Endodermal cell (in vitro differentiated cells): ENCODE measurements around the gene TNFSF13. TPM values are rescaled to one million over a fixed set of nuclear protein-coding genes. Genes with fewer than 3 reads are reported as not detected.

Experiments used
- DNase-seq: peaks from one replicate; pipeline ENCODE4 v3.0.0-alpha.2; 2017
- H3K27ac ChIP-seq: 2 replicates; pipeline ENCODE4 v1.5.1; 2013; ENCODE audit warnings: mild to moderate bottlenecking, low read depth, low read length, moderate library complexity
- H3K27me3 ChIP-seq: 2 replicates; pipeline ENCODE4 v1.6.1; 2013; ENCODE audit warnings: mild to moderate bottlenecking, low read length, moderate library complexity; ENCODE audit not compliant: insufficient read depth, control insufficient read depth, poor library complexity, severe bottlenecking
- H3K36me3 ChIP-seq: 2 replicates; pipeline ENCODE4 v1.7.0; 2013; ENCODE audit warnings: mild to moderate bottlenecking, low read length, moderate library complexity; ENCODE audit not compliant: control insufficient read depth, insufficient read depth
- H3K4me1 ChIP-seq: one replicate; pipeline ENCODE4 v1.7.0; 2013; ENCODE audit warnings: low read length; ENCODE audit not compliant: control insufficient read depth, insufficient read depth
- H3K4me3 ChIP-seq: 2 replicates; pipeline ENCODE4 v1.5.1; 2013; ENCODE audit warnings: mild to moderate bottlenecking, low read length, moderate library complexity
- H3K9ac ChIP-seq: 2 replicates; pipeline ENCODE4 v1.6.1; 2013; ENCODE audit warnings: mild to moderate bottlenecking, low read length, moderate library complexity; ENCODE audit not compliant: poor library complexity, severe bottlenecking; ENCODE audit errors: extremely low read depth
- H3K9me3 ChIP-seq: 2 replicates; pipeline ENCODE4 v1.6.1; 2013; ENCODE audit warnings: mild to moderate bottlenecking, low read length, moderate library complexity; ENCODE audit not compliant: control insufficient read depth
- H3K27ac Mint-ChIP-seq: 2 replicates; pipeline ENCODE4 v1.8.0; 2020; ENCODE audit warnings: mixed read lengths
- H3K27me3 Mint-ChIP-seq: 2 replicates; pipeline ENCODE4 v1.8.0; 2021; ENCODE audit warnings: mild to moderate bottlenecking, mixed read lengths; ENCODE audit not compliant: insufficient read depth
- H3K36me3 Mint-ChIP-seq: 2 replicates; pipeline ENCODE4 v1.8.0; 2020; ENCODE audit warnings: low read depth, mixed read lengths
- H3K4me1 Mint-ChIP-seq: 2 replicates; pipeline ENCODE4 v1.8.0; 2020; ENCODE audit warnings: mixed read lengths
- H3K4me3 Mint-ChIP-seq: 2 replicates; pipeline ENCODE4 v1.8.0; 2020; ENCODE audit warnings: mild to moderate bottlenecking, moderate library complexity, mixed read lengths
- H3K9me3 Mint-ChIP-seq: 2 replicates; pipeline ENCODE4 v1.8.0; 2020; ENCODE audit warnings: mild to moderate bottlenecking, mixed read lengths
- WGBS, 2 experiments: methylation state at CpG; one replicate each; pipeline versions ENCODE4 v1.1.5 to v1.1.7; 2013; ENCODE audit warnings: missing lambda C conversion rate in 2 of 2, mixed read lengths in 1 of 2; ENCODE audit not compliant: insufficient coverage in 1 of 2, insufficient read length in 1 of 2; 5-methylcytosine and 5-hydroxymethylcytosine counted together
- total RNA-seq, 2 donors: library from RNA; stranded (reverse); fragmentation: NEBNext Ultra II Directional in 1 of 2; extraction: Animal tissue kit (Norgen Biotek cat#: 25700) in 1 of 2; gene quantifications; 2 replicates in 1 of 2; 3 replicates in 1 of 2; pipeline ENCODE4 v1.2.1, GENCODE V29; 2021
- TF ChIP-seq, protein P1 (sequence below): fragments of 200-600 bp; sonication (generic); conservative IDR thresholded peaks from 2 replicates; pipeline ENCODE4 v1.5.0; 2021; ENCODE audit warnings: antibody characterized with exemption, mild to moderate bottlenecking

The TNFSF13 gene
- total RNA-seq, 2 donors from 2014 or later: 1.7 to 3.0 TPM

DNA sequence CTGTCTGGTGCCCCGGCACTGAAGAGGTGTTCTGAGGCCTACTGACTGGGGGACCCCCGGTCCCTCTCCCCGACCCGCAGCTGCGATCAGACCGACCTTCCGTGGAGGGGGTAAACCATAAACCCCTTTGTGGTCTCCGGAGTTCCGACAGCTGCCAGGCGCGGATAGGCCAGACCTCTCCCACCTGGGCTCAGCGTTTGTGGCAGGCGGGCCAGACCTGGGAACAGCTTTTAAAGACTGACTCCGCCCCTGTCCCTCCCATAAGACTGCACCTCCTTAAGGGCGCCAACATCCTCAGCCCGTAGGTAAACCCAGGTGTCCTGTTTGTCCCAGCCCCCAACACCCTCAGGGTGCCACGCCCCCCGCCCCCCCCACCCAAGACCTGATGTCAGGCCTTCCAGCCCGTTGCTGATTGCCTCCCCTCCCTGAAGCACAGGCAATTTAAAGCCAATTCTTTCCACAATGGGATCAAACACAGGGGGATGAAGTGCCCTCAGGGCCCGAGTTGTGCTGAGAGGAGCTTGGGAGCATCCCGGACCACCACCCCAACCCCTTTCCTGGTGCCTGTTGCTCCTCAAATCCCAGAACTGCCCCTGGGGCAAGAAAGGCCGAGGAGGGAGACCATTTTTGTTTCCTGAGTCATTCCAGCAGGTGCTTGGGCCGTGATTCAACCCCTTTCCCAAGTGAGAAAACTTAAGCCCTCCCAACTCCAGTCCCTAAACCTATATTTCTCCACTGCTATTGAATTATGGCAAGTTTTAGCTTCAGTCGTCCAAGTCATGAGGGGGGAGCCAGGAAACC lies 31.5 kb downstream of the TNFSF13 start, which contains the start of gene SOX15:
TSS of gene SOX15 (minus strand) at position 204 of the 801 bp plus-strand sequence. CDS start 418 bp downstream, outside the sequence.
- Histone ChIP-seq H3K9me3 (no peaks in the 10 kb centered on the region), H3K36me3 (peaks cover 79% of the 10 kb centered on the region), H3K4me1 (peaks cover 12% of the 10 kb centered on the region), H3K27ac (peak within 1 kb of the TSS; percentile 70), H3K9ac (peak within 1 kb of the TSS; percentile 44), H3K4me3 (peak within 1 kb of the TSS; percentile 45), H3K27me3 (no peaks in the 10 kb centered on the region)
- Mint-ChIP-seq H3K27me3 (no peaks in the 10 kb centered on the region), H3K27ac (peak within 1 kb of the TSS; percentile 90), H3K4me1 (peaks cover 19% of the 10 kb centered on the region), H3K4me3 (peak within 1 kb of the TSS; percentile 53), H3K36me3 (peaks cover 49% of the 10 kb centered on the region), H3K9me3 (no peaks in the 10 kb centered on the region)
- WGBS, 2 experiments: 69 to 73% methylated on average over 18 to 24 of the region's 24 CpGs
- DNase-seq: peak; percentile 91
- TF ChIP-seq, protein P1, sequence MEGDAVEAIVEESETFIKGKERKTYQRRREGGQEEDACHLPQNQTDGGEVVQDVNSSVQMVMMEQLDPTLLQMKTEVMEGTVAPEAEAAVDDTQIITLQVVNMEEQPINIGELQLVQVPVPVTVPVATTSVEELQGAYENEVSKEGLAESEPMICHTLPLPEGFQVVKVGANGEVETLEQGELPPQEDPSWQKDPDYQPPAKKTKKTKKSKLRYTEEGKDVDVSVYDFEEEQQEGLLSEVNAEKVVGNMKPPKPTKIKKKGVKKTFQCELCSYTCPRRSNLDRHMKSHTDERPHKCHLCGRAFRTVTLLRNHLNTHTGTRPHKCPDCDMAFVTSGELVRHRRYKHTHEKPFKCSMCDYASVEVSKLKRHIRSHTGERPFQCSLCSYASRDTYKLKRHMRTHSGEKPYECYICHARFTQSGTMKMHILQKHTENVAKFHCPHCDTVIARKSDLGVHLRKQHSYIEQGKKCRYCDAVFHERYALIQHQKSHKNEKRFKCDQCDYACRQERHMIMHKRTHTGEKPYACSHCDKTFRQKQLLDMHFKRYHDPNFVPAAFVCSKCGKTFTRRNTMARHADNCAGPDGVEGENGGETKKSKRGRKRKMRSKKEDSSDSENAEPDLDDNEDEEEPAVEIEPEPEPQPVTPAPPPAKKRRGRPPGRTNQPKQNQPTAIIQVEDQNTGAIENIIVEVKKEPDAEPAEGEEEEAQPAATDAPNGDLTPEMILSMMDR: no peak

DNA sequence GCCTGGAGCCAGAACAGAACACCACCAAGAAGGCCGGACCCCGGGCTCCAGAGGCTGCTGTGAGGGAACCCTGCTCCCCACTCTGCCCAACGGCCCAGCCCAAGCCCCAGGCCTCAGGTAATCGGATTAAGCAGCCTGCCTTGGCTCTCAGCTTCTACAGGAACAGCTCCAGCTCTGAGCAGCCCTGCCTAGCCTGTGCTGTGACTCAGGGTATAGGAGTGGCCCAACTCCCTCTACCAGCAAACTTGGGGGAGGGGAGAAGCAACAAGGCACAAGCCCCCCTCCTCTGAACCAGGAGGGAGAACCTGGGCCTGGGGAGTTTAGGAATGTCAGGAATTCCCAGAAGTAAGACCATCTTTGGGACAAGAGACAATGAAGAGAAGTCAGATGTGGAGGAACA lies 32.2 kb downstream of the TNFSF13 start:
- H3K4me3 ChIP-seq: no peak overlapping the region
- peak overlapping the region; percentile 44 for H3K9ac ChIP-seq
- H3K36me3 Mint-ChIP-seq: peaks cover 54% of the 10 kb centered on the region
- H3K27me3 Mint-ChIP-seq: no peaks in the 10 kb centered on the region
- peaks cover 12% of the 10 kb centered on the region for H3K4me1 ChIP-seq
- no peaks in the 10 kb centered on the region for H3K9me3 Mint-ChIP-seq
- H3K4me1 Mint-ChIP-seq: peaks cover 19% of the 10 kb centered on the region
- H3K36me3 ChIP-seq: peaks cover 83% of the 10 kb centered on the region
- H3K4me3 Mint-ChIP-seq: no peak overlapping the region
- peak overlapping the region; percentile 90 for H3K27ac Mint-ChIP-seq
- peak overlapping the region; percentile 70 for H3K27ac ChIP-seq
- DNase-seq: peak; percentile 93
- 63 to 68% methylated on average over 4 of the region's 4 CpGs for WGBS, 2 experiments
- TF ChIP-seq, protein P1: no peak
- no peaks in the 10 kb centered on the region for H3K27me3 ChIP-seq
- no peaks in the 10 kb centered on the region for H3K9me3 ChIP-seq

DNA sequence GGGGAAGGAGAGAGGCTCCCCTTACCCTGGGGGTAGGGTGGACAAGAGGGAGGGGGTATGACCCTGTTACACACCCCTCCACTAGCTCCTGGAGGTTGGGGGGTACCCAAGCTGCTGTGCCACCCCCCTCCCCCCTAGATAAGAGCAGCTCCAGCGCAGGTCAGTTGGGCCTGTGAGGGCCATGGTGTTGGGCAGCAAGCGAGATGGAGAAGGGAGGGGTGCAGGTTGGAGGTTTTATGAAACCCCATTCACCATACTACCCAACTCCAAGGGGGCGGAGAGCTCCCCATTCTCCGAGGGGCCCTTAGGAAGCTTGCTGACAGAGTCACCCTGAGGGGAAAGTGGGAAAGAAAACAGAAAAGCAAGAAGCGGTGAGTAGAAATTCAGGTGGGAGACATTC lies 33.0 kb downstream of the TNFSF13 start:
- Mint-ChIP-seq H3K4me3 (no peak overlapping the region), H3K9me3 (no peaks in the 10 kb centered on the region), H3K27ac (peak overlapping the region; percentile 90), H3K27me3 (no peaks in the 10 kb centered on the region), H3K4me1 (peaks cover 17% of the 10 kb centered on the region), H3K36me3 (peaks cover 61% of the 10 kb centered on the region)
- DNase-seq: no peak
- Histone ChIP-seq H3K9ac (peak overlapping the region; percentile 44), H3K4me3 (no peak overlapping the region), H3K27ac (no peak overlapping the region), H3K27me3 (no peaks in the 10 kb centered on the region), H3K9me3 (no peaks in the 10 kb centered on the region), H3K36me3 (peaks cover 86% of the 10 kb centered on the region), H3K4me1 (peaks cover 12% of the 10 kb centered on the region)
- WGBS, 2 experiments: 96 to 100% methylated on average over 1 to 3 of the region's 5 CpGs
- TF ChIP-seq, protein P1: no peak
